MCF 10A (cell line): ENCODE measurements around the gene UNC50. TPM values are rescaled to one million over a fixed set of nuclear protein-coding genes. Genes with fewer than 3 reads are reported as not detected.

Source experiments
- BruUV-seq: library from RNA; stranded (reverse); fragments of 400-500 nt; replicated peaks from 2 replicates; lab custom pipeline; 2021; lab: Mats Ljungman, UMichigan
- CTCF ChIA-PET: fragments of 300-600 bp; sonication (Branson Sonifier 250); formaldehyde crosslinking; extraction: SDS; loops from one replicate; lab custom pipeline; 2021; ENCODE audit warnings: antibody characterized with exemption, inconsistent platforms; lab: Yijun Ruan, JAX
- POLR2A ChIA-PET: fragments of 300-600, 350-650 bp; sonication (Branson Sonifier 250); formaldehyde crosslinking; extraction: SDS; loops from one replicate; lab custom pipeline; 2020; ENCODE audit warnings: antibody characterized with exemption, inconsistent platforms; lab: Yijun Ruan, JAX
- DNase-seq: peaks from one replicate; pipeline ENCODE4 v3.0.0-alpha.2; 2018; ENCODE audit not compliant: unreplicated experiment
- H3K27ac Mint-ChIP-seq: one replicate; pipeline ENCODE4 v1.8.0; 2022; ENCODE audit warnings: mild to moderate bottlenecking, low read depth, mixed read lengths; ENCODE audit not compliant: unreplicated experiment
- H3K27me3 Mint-ChIP-seq: one replicate; pipeline ENCODE4 v1.8.0; 2022; ENCODE audit warnings: mixed read lengths; ENCODE audit not compliant: insufficient read depth, unreplicated experiment
- H3K36me3 Mint-ChIP-seq: one replicate; pipeline ENCODE4 v1.8.0; 2022; ENCODE audit warnings: mild to moderate bottlenecking, moderate library complexity, mixed read lengths; ENCODE audit not compliant: insufficient read depth, unreplicated experiment
- H3K4me1 Mint-ChIP-seq: one replicate; pipeline ENCODE4 v1.8.0; 2022; ENCODE audit warnings: mixed read lengths; ENCODE audit not compliant: insufficient read depth, unreplicated experiment
- H3K4me3 Mint-ChIP-seq: one replicate; pipeline ENCODE4 v1.8.0; 2022; ENCODE audit warnings: mild to moderate bottlenecking, moderate library complexity, mixed read lengths; ENCODE audit not compliant: unreplicated experiment
- H3K9me3 Mint-ChIP-seq: one replicate; pipeline ENCODE4 v1.8.0; 2022; ENCODE audit warnings: mixed read lengths; ENCODE audit not compliant: unreplicated experiment
- CTCF ChIP-seq: fragments of 200-600 bp; IDR thresholded peaks from one replicate; pipeline ENCODE4 v1.8.0; 2022; ENCODE audit warnings: antibody characterized with exemption, mild to moderate bottlenecking; ENCODE audit not compliant: unreplicated experiment
- intact Hi-C: fragments of 100-400 bp; cut with micrococcal nuclease; formaldehyde crosslinking; loops from 2 replicates; pipeline ENCODE4 v1.14.1; 2022
- total RNA-seq: library from RNA; stranded (reverse); gene quantifications from 2 replicates; pipeline ENCODE4 v1.2.3, GENCODE V29; 2022

UNC50 gene
- total RNA-seq, 1 experiment from 2014 or later: 36.9 TPM

DNA sequence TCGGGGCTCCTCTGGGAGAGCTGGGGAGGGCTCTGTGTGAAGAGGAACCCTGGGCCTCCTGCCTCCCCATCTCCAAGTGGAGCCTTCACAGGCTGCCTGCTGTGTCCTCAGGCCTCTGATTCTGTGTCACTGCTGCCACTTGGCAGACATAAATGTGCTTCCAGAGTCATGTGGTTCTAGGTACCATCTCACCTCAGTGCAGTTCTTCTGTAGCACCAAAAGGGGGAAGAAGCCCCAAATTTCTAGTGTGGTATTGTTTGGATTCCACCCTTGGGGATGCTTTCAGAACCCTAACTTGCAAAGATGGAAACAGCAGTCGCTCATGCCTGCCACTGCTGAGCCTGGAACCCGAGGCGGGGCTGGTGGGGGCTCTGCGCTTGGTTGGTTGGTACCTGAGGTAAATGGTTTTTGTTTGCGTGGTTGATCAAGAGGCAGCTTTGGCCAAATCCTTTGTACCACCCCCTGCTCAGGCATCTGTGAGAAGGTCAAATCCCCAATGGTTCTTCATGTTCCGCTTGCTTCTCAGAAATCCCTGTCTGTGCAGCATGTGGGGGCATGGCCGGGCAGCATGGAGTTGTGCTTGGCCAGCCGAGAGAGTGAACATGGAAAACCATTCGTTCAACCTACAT lies 27.6 kb upstream of the UNC50 start:
- BruUV-seq: no TSS peak
- CTCF ChIA-PET: interaction anchor here (1.0 to 1.4 kb wide), 3 partner anchors 93 to 168 kb away, joined by 4 to 6 read pairs (median 4); no protein-coding TSS in a partner anchor
- POLR2A ChIA-PET: no interaction called here
- Mint-ChIP-seq H3K4me1 (no peaks in the 10 kb centered on the region), H3K27ac (no peak overlapping the region), H3K4me3 (no peak overlapping the region), H3K9me3 (no peaks in the 10 kb centered on the region), H3K27me3 (no peaks in the 10 kb centered on the region), H3K36me3 (peaks cover 11% of the 10 kb centered on the region)
- TF ChIP-seq CTCF: no peak
- intact Hi-C loops: no loop called here
- no peak for DNase-seq

DNA sequence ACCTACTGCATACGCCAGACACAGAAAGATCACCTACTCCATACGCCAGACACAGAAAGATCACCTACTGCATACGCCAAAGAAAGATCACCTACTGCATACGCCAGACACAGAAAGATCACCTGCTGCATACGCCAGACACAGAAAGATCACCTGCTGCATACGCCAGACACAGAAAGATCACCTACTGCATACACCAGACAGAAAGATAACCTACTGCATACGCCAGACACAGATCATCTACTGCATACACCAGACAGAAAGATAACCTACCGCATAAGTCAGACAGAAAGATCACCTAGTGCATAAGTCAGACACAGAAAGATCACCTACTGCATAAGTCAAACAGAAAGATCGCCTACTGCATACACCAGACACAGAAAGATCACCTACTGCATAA lies 25.9 kb upstream of the UNC50 start:
- BruUV-seq: no TSS peak
- H3K4me3 Mint-ChIP-seq: no peak overlapping the region
- H3K36me3 Mint-ChIP-seq: peaks cover 14% of the 10 kb centered on the region
- ChIA-PET CTCF (no interaction called here), POLR2A (interaction anchor here (0.6 kb wide), 1 partner anchor 808 kb away, joined by 3 read pairs; no protein-coding TSS in a partner anchor)
- no peaks in the 10 kb centered on the region for H3K27me3 Mint-ChIP-seq
- no peak for DNase-seq
- H3K27ac Mint-ChIP-seq: no peak overlapping the region
- TF ChIP-seq CTCF: no peak
- no peaks in the 10 kb centered on the region for H3K9me3 Mint-ChIP-seq
- no peaks in the 10 kb centered on the region for H3K4me1 Mint-ChIP-seq
- intact Hi-C loops: no loop called here

DNA sequence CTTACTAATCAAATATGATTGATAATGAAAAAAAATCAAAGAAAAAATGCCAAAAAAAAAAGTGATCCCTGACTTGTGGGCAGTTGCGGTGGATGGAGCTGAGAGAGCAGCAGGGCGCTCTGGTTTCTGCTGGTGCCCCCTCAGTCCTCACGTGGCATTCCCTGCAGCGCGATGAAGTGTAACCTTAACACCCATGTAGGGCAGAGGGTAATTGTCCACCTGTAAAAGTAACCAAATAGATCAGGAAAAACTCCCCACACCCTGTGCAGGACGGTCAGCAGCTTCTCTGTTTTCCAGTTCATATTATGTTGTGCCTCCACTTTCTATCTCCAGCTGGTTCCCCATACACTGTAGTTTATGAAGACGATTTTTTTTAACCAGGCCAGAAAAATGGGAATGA lies 25.1 kb upstream of the UNC50 start:
- H3K27me3 Mint-ChIP-seq: no peaks in the 10 kb centered on the region
- DNase-seq: no peak
- TF ChIP-seq CTCF: no peak
- H3K27ac Mint-ChIP-seq: no peak overlapping the region
- peaks cover 17% of the 10 kb centered on the region for H3K36me3 Mint-ChIP-seq
- CTCF ChIA-PET: interaction anchor here (0.5 to 0.7 kb wide), 2 partner anchors 170 to 769 kb away, joined by 3 read pairs; no protein-coding TSS in a partner anchor
- no peak overlapping the region for H3K4me3 Mint-ChIP-seq
- no peaks in the 10 kb centered on the region for H3K9me3 Mint-ChIP-seq
- intact Hi-C loops: no loop called here
- no TSS peak for BruUV-seq
- POLR2A ChIA-PET: interaction anchor here (0.9 kb wide), 1 partner anchor 12 kb away, joined by 3 read pairs; no protein-coding TSS in a partner anchor
- H3K4me1 Mint-ChIP-seq: no peaks in the 10 kb centered on the region

DNA sequence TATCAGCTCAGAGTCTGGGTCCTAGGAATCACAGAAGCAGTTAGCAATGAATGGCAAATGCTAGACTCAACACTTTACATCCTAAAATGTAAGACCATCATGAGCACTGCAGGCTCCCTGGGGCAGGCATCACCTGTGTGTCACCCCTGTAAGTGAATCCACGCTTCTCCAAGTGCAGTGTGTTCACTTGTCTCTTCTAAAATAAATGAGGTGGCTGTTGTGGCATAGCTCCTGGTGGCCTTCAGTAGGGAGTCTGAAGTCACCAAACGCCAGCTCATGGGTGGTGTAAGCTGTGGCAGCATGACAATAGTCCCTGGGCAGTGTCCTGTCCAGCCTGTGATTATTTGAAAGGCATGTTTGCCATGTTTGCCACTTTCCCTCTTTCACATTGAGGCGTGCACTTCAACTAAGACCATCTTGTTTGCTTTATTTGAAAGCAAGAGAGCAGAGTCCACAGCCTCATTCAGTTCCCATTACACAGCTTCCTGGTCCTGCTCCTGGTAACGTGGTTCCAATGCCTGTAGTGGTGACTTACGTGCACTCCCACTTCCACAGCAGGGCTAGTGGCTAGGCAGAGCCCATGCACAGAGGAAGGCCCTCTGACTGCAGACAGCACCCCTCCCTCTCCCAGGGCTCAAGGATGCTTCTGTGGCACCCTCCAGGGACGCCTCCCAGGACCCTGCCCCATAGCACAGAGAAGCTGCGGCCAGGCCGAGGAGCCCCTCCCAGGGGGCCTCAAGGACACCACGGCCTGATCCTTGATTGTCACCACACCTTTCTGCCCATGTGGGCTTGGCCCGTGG lies 24.4 kb upstream of the UNC50 start:
- no peak for DNase-seq
- Mint-ChIP-seq H3K36me3 (peaks cover 15% of the 10 kb centered on the region), H3K4me3 (no peak overlapping the region), H3K27ac (no peak overlapping the region), H3K9me3 (no peaks in the 10 kb centered on the region), H3K4me1 (no peaks in the 10 kb centered on the region), H3K27me3 (no peaks in the 10 kb centered on the region)
- BruUV-seq: no TSS peak
- no peak for TF ChIP-seq CTCF
- CTCF ChIA-PET: interaction anchor here (0.5 to 0.7 kb wide), 4 partner anchors 21 to 768 kb away, joined by 3 read pairs; no protein-coding TSS in a partner anchor
- intact Hi-C loops: no loop called here
- POLR2A ChIA-PET: interaction anchor here (0.9 kb wide), 1 partner anchor 13 kb away, joined by 3 read pairs; no protein-coding TSS in a partner anchor
